GM19099 (cell line): ENCODE data around the gene TMEM184A.

Experiments used
- POLR2A ChIP-seq: IDR thresholded peaks from 3 replicates; pipeline ENCODE4 v1.6.1; 2011; ENCODE audit warnings: low read depth; ENCODE audit not compliant: insufficient read length; ENCODE audit errors: extremely low read depth

Gene TMEM184A

GRCh38 chr7:1561036-1561940, 5.3 kb upstream of the TMEM184A start:
- TF ChIP-seq POLR2A = no peak

- TF ChIP-seq POLR2A = no peak
Observed at GRCh38 chr7:1560620-1561031, 4.6 kb upstream of the TMEM184A start.

- no peak for TF ChIP-seq POLR2A
Observed at GRCh38 chr7:1559626-1560590, 3.9 kb upstream of the TMEM184A start.

- no peak for TF ChIP-seq POLR2A
Observed at GRCh38 chr7:1558841-1559625, 3.0 kb upstream of the TMEM184A start.

GRCh38 chr7:1558181-1558811, 2.3 kb upstream of the TMEM184A start:
- no peak for TF ChIP-seq POLR2A

GRCh38 chr7:1557771-1558170, 1.8 kb upstream of the TMEM184A start:
- TF ChIP-seq POLR2A = no peak

GRCh38 chr7:1557006-1557405, 1.0 kb upstream of the TMEM184A start:
- TF ChIP-seq POLR2A = no peak

- TF ChIP-seq POLR2A = no peak
Observed at GRCh38 chr7:1555046-1555812, 776 bp downstream of the TMEM184A start.

- TF ChIP-seq POLR2A = no peak
Observed at GRCh38 chr7:1554333-1555045, 1.5 kb downstream of the TMEM184A start.

GRCh38 chr7:1553512-1554210, 2.3 kb downstream of the TMEM184A start:
- no peak for TF ChIP-seq POLR2A

GRCh38 chr7:1552200-1552599, 3.8 kb downstream of the TMEM184A start:
- no peak for TF ChIP-seq POLR2A

GRCh38 chr7:1550846-1551155, 5.2 kb downstream of the TMEM184A start:
- no peak for TF ChIP-seq POLR2A
